Gastroesophageal sphincter (tissue), 4 donors: ENCODE measurements around the gene PANX2. TPM values are rescaled to one million over a fixed set of nuclear protein-coding genes. Genes with fewer than 3 reads are reported as not detected.

Experiments
- ATAC-seq: fragments of 150-250 bp; one replicate; pipeline ENCODE4 v1.9.1; 2016; ENCODE audit warnings: mild to moderate bottlenecking, moderate library complexity
- H3K27ac ChIP-seq, 4 donors: fragments of 200-600 bp; sonication (generic) in 3 of 4; 1 replicate in 3 of 4; 2 replicates in 1 of 4; pipeline ENCODE4 v1.5.1; 2016 to 2019
- H3K27me3 ChIP-seq: fragments of 200-600 bp; sonication (generic); one replicate; pipeline ENCODE4 v1.5.1; 2019
- H3K36me3 ChIP-seq, 2 donors: fragments of 200-600 bp; sonication (generic); one replicate each; pipeline ENCODE4 v1.5.1; 2019; ENCODE audit warnings: control low read depth in 1 of 2
- H3K4me1 ChIP-seq, 3 donors: fragments of 200-600 bp; sonication (generic); 1 replicate in 2 of 3; 2 replicates in 1 of 3; pipeline ENCODE4 v1.5.1; 2016 to 2019; ENCODE audit warnings: control low read depth in 2 of 3
- H3K4me3 ChIP-seq, 2 donors: fragments of 200-600 bp; sonication (generic); one replicate each; pipeline ENCODE4 v1.5.1; 2019; ENCODE audit warnings: mild to moderate bottlenecking in 1 of 2, moderate library complexity in 1 of 2
- H3K9me3 ChIP-seq, 3 donors: fragments of 200-600 bp; sonication (generic); one replicate each; pipeline ENCODE4 v1.5.1; 2017 to 2019; ENCODE audit warnings: control low read depth in 2 of 3
- CTCF ChIP-seq, 4 experiments: fragments of 200-600 bp in 2 of 4; fragments of 450-650 bp in 2 of 4; sonication (generic) in 1 of 4; IDR thresholded peaks; one replicate each; pipeline ENCODE4 v1.5.1; 2017 to 2019; ENCODE audit warnings: antibody characterized with exemption in 4 of 4, mild to moderate bottlenecking in 2 of 4, moderate library complexity in 2 of 4
- EP300 ChIP-seq: sonication (generic); formaldehyde crosslinking; IDR thresholded peaks from one replicate; pipeline ENCODE4 v1.6.1; 2017; ENCODE audit warnings: antibody characterized with exemption, mild to moderate bottlenecking
- POLR2A ChIP-seq, 2 donors: fragments of 450-650 bp; IDR thresholded peaks; one replicate each; pipeline ENCODE4 v1.6.1; 2017; ENCODE audit warnings: antibody characterized with exemption in 2 of 2, mild to moderate bottlenecking in 2 of 2, moderate library complexity in 1 of 2
- POLR2AphosphoS5 ChIP-seq: sonication (generic); formaldehyde crosslinking; IDR thresholded peaks from one replicate; pipeline ENCODE4 v1.6.1; 2017; ENCODE audit warnings: antibody characterized with exemption
- WGBS, 2 donors: methylation state at CpG; one replicate each; pipeline ENCODE4 v1.1.5; 2018; ENCODE audit warnings: low coverage in 1 of 2; 5-methylcytosine and 5-hydroxymethylcytosine counted together
- total RNA-seq, 4 donors: library from RNA; depleted of rRNA; stranded (reverse); fragments of >200 nt; gene quantifications; one replicate each; pipeline ENCODE4 v1.1.0, GENCODE V29; 2016

The PANX2 gene
- total RNA-seq, 4 donors from 2014 or later = 0.13 to 0.46 TPM; not detected in 2

DNA sequence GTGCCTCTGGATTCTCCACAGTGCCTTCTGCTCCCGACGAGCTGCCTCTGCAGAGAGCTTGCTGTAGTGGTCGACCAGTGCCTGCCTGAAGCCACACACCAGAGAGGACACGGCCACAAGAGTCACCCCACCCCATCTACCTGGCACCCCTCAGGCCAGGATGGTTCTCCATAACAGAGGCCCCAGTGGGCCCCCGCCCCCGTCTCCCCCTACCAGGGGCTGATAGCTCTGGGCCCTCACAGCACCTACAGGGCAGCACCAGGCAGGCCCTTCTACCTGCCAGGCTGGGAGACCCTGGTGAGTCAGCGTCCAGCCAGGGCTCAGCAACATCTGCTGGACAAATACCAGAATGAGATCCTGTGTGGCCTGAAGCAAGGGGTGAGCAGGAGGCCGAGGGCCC, 52.0 kb downstream of the PANX2 start:
- TF ChIP-seq EP300 = no peak
- no peak for TF ChIP-seq CTCF (IDR thresholded peaks at IDR 0.05)
- no peak for TF ChIP-seq POLR2AphosphoS5
- TF ChIP-seq POLR2A (IDR thresholded peaks at IDR 0.05) = no peak
- no peak for ATAC-seq
- WGBS, 2 donors = 71 to 86% methylated on average over 1 to 4 of the region's 8 CpGs
- Histone ChIP-seq H3K4me3 (no peak overlapping the region), H3K27me3 (no peaks in the 10 kb centered on the region), H3K27ac (no peak overlapping the region), H3K9me3 (no peaks in the 10 kb centered on the region), H3K4me1 (peaks cover 0 to 13% (median 0%) of the 10 kb centered on the region in 3 donors), H3K36me3 (peaks cover 0 to 97% of the 10 kb centered on the region in 2 donors)

DNA sequence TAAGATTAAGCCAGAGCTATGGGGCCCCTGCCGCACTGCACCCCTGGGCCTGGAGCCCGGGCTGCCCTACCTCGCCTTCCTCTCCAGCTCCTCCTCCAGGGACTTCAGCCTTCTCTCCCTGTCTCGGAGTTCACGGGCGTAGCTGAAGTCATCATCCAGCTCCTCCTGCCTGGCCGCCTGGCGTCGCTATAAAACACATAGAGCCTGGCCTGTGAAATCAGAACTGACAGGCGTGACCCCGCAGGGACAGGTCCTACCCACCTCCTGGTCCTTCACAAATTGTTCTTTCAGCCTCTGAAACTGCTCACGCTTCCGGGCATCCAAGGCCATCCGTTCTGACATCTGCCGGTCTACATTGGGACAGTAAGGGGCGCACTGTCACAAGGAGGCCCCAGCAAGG, 53.5 kb downstream of the PANX2 start:
- H3K4me3 ChIP-seq = no peak overlapping the region
- peaks cover 0 to 12% (median 0%) of the 10 kb centered on the region in 3 donors for H3K4me1 ChIP-seq
- ATAC-seq = no peak
- H3K27me3 ChIP-seq = no peaks in the 10 kb centered on the region
- H3K36me3 ChIP-seq = peaks cover 0 to 97% of the 10 kb centered on the region in 2 donors
- TF ChIP-seq CTCF (IDR thresholded peaks at IDR 0.05) (no peak), EP300 (no peak), POLR2AphosphoS5 (no peak), POLR2A (IDR thresholded peaks at IDR 0.05) (no peak)
- WGBS, 2 donors = 87 to 88% methylated on average over 3 to 5 of the region's 16 CpGs
- H3K27ac ChIP-seq = no peak overlapping the region
- no peaks in the 10 kb centered on the region for H3K9me3 ChIP-seq

DNA sequence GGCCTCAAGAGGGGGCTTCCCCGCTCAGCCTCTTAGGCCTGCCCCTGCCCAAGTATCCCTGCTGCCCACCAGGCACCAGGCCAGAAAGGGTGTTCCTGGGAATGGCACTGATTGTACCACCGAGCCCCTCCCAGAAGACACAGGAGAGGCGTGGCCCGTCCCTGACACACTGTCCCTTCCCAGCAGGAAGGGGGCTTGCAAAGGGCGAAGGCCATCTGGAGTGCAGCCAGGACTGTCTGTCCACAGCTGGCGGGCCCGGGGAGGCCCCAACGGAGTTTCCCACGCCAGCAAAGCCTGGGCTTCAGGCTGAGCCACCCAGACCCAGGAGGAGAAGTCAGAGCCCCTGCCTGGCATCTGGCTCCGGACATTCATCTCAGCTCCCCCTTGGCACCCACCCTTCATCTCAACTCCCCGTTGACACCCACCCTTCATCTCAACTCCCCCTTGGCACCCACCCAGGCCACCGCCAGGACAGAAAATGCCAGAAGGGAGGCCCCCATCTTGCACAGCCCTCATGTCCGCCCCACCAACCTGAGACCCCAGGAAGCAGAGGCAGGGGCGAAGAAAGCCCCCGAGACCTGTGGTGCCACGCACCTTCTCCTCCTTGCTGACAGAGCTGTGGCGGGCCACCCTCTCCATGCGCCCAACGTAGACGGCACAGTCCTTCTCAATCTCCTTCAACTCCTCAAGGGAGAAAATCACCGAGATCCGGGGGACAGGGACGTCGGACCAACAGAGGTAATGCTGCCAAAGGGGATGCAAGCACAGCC, 54.9 kb downstream of the PANX2 start:
- WGBS, 2 donors = 40% methylated on average over 1 of the region's 24 CpGs; no CpG with 5 or more reads in 1 of the 2 donors
- no peak for ATAC-seq
- H3K4me3 ChIP-seq = no peak overlapping the region
- peaks cover 0 to 100% of the 10 kb centered on the region in 2 donors for H3K36me3 ChIP-seq
- no peaks in the 10 kb centered on the region for H3K27me3 ChIP-seq
- H3K27ac ChIP-seq = no peak overlapping the region
- no peak for TF ChIP-seq CTCF (IDR thresholded peaks at IDR 0.05)
- no peak for TF ChIP-seq POLR2AphosphoS5
- no peak for TF ChIP-seq EP300
- no peak for TF ChIP-seq POLR2A (IDR thresholded peaks at IDR 0.05)
- no peaks in the 10 kb centered on the region for H3K4me1 ChIP-seq
- no peaks in the 10 kb centered on the region for H3K9me3 ChIP-seq

- H3K4me3 ChIP-seq = no peak overlapping the region
- no peaks in the 10 kb centered on the region for H3K4me1 ChIP-seq
- H3K27me3 ChIP-seq = no peaks in the 10 kb centered on the region
- peaks cover 0 to 98% of the 10 kb centered on the region in 2 donors for H3K36me3 ChIP-seq
- TF ChIP-seq POLR2AphosphoS5 (no peak), POLR2A (IDR thresholded peaks at IDR 0.05) (no peak), EP300 (no peak), CTCF (IDR thresholded peaks at IDR 0.05) (no peak)
- no peak for ATAC-seq
- no peaks in the 10 kb centered on the region for H3K9me3 ChIP-seq
- H3K27ac ChIP-seq = no peak overlapping the region
- 80% methylated on average over 9 of the region's 31 CpGs; no CpG with 5 or more reads in 1 of the 2 donors for WGBS, 2 donors
Observed at GRCh38 chr22:50226063-50226874, 55.7 kb downstream of the PANX2 start.
